Spleen (tissue), 7 donors: ENCODE measurements around the gene PANX1.

Source experiments
- POLR2A ChIP-seq, 3 donors: fragments of 450-650 bp; IDR thresholded peaks; one replicate each; pipeline ENCODE4 v1.5.1; 2017; ENCODE audit warnings: antibody characterized with exemption in 3 of 3, mild to moderate bottlenecking in 1 of 3
- POLR2AphosphoS5 ChIP-seq, 3 donors: sonication (generic); formaldehyde crosslinking; IDR thresholded peaks; one replicate each; pipeline ENCODE4 v1.5.1; 2017; ENCODE audit warnings: antibody characterized with exemption in 3 of 3
- TF ChIP-seq, protein P1 (sequence below), 11 experiments: fragments of 200-600 bp in 7 of 11; fragments of 450-650 bp in 4 of 11; sonication (generic) in 4 of 11; IDR thresholded peaks in 8 of 11; conservative IDR thresholded peaks in 3 of 11; 1 replicate in 7 of 11; 2 replicates in 4 of 11; pipeline versions ENCODE4 v1.4.0 to v1.8.0; 2016 to 2021; ENCODE audit warnings: antibody characterized with exemption in 11 of 11, inconsistent platforms in 4 of 11, mild to moderate bottlenecking in 1 of 11
- donor health status: DM: no; HTN: no; CAD: no; lungs with moderate emphysema.
- donor health status: DM: no; HTN: no; CAD: no.
- donor health status: DM: no; HTN: no; CAD: no.

DNA sequence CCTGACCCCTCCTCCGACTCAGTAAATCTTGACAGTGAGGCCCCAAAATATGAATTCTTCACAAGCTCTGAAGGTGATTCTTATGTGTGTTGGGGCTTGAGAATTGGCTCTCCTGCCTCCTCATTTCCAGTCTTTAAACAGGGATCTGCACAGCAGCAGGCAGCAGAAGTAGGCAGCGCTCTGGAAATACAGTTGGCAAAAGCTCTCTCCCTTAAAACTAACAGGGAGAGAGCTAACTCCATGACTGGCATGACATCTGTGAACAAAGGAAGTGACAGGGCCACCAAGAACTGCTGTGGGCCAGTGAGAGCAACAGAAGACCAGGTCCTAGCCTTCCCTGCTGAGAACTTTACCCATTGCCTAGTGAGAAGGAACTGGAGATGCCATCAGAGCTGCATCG, 70.1 kb downstream of the PANX1 start:
- TF ChIP-seq, protein P1, sequence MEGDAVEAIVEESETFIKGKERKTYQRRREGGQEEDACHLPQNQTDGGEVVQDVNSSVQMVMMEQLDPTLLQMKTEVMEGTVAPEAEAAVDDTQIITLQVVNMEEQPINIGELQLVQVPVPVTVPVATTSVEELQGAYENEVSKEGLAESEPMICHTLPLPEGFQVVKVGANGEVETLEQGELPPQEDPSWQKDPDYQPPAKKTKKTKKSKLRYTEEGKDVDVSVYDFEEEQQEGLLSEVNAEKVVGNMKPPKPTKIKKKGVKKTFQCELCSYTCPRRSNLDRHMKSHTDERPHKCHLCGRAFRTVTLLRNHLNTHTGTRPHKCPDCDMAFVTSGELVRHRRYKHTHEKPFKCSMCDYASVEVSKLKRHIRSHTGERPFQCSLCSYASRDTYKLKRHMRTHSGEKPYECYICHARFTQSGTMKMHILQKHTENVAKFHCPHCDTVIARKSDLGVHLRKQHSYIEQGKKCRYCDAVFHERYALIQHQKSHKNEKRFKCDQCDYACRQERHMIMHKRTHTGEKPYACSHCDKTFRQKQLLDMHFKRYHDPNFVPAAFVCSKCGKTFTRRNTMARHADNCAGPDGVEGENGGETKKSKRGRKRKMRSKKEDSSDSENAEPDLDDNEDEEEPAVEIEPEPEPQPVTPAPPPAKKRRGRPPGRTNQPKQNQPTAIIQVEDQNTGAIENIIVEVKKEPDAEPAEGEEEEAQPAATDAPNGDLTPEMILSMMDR (IDR thresholded peaks at IDR 0.05 in 8 of 11, conservative IDR thresholded peaks at IDR 0.05 in 3 of 11), result no peak
- TF ChIP-seq POLR2AphosphoS5 (IDR thresholded peaks at IDR 0.05) (no peak), POLR2A (IDR thresholded peaks at IDR 0.05) (no peak)
